K562 (cell line): ENCODE measurements around the gene KATNAL1. TPM values are rescaled to one million over a fixed set of nuclear protein-coding genes. Genes with fewer than 3 reads are reported as not detected.

ENCODE experiments used
- CHD7 ChIP-seq: fragments of 200-600 bp; sonication (generic); IDR thresholded peaks from one replicate; pipeline ENCODE4 v1.6.1; 2012; ENCODE audit warnings: mild to moderate bottlenecking, low read depth, low read length, inconsistent platforms
- ERF ChIP-seq: fragments of 450-650 bp; formaldehyde crosslinking; IDR thresholded peaks from 2 replicates; pipeline ENCODE4 v1.4.0; 2020; ENCODE audit warnings: mild to moderate bottlenecking, mixed read lengths
- FUS ChIP-seq: fragments of 200-400 bp; formaldehyde crosslinking; optimal IDR thresholded peaks from 2 replicates; pipeline ENCODE3; 2017; ENCODE audit warnings: low read depth, low read length
- OTX1 ChIP-seq: fragments of 450-650 bp; formaldehyde crosslinking; IDR thresholded peaks from 2 replicates; pipeline ENCODE4 v1.4.0; 2022; ENCODE audit warnings: mild to moderate bottlenecking
- RBM25 ChIP-seq: fragments of 200-400 bp; formaldehyde crosslinking; IDR thresholded peaks from 2 replicates; pipeline ENCODE4 v1.6.1; 2018; ENCODE audit warnings: low read length, low read depth, moderate library complexity; ENCODE audit not compliant: severe bottlenecking
- SLC30A9 ChIP-seq: fragments of 250-450 bp; sonication (Bioruptor Pico); IDR thresholded peaks from 2 replicates; pipeline ENCODE4 v1.8.0; 2022; ENCODE audit warnings: mild to moderate bottlenecking, moderate library complexity
- ZNF134 ChIP-seq: fragments of 250-450 bp; sonication (Bioruptor Pico); conservative IDR thresholded peaks from 2 replicates; pipeline ENCODE4 v1.4.0; 2020
- ZNF197 ChIP-seq: fragments of 200-800 bp; sonication (Bioruptor generic); IDR thresholded peaks from 2 replicates; pipeline ENCODE4 v1.6.1; 2016; ENCODE audit warnings: low read depth, missing genetic modification characterization, missing compliant biosample characterization
- polyA plus RNA-seq, 8 experiments: library from polyadenylated mRNA; depleted of rRNA in 4 of 8; stranded (reverse) in 5 of 8; unstranded in 3 of 8; fragments of >200 nt; fragmentation: Nextera tagmentation in 2 of 8; fragmentation: Illumina TruSeq in 1 of 8; extraction: Ambion mirVana in 2 of 8; extraction: Trizol in 1 of 8; gene quantifications; 2 replicates each; pipeline versions ENCODE4 v1.2.1 to v1.2.3, GENCODE V29; 2011 to 2014; ENCODE audit warnings: inconsistent platforms in 1 of 8, missing spikeins in 1 of 8
- total RNA-seq, 7 experiments: library from RNA; depleted of rRNA in 6 of 7; stranded (reverse); fragments of >200 nt in 6 of 7; fragmentation: Illumina TruSeq in 2 of 7; extraction: Trizol in 2 of 7; gene quantifications; 2 replicates each; pipeline versions ENCODE4 v1.2.1 to v1.2.3, GENCODE V29; 2011 to 2021; ENCODE audit warnings: low replicate concordance in 1 of 7
- TF ChIP-seq, protein P1 (sequence below), 2 experiments: fragments of 450-650 bp; IDR thresholded peaks; 2 replicates each; pipeline ENCODE4 v1.6.1; 2016; ENCODE audit warnings: mild to moderate bottlenecking in 2 of 2, borderline replicate concordance in 1 of 2, low read depth in 1 of 2, moderate library complexity in 1 of 2

KATNAL1 gene
- total and polyA plus RNA-seq, 9 of the 15 experiments (the other 6 are each of a cell fraction or from before 2014, with no cell fraction given) = 2.5 to 8.2 (median 5.5) TPM

- no peak for TF ChIP-seq CHD7
- no peak for TF ChIP-seq ZNF134 (CRISPR knock-in tag)
- TF ChIP-seq RBM25 = no peak
- TF ChIP-seq ZNF197 (CRISPR knock-in tag) = no peak
- TF ChIP-seq SLC30A9 (CRISPR knock-in tag) = no peak
- TF ChIP-seq ERF (CRISPR knock-in tag) = no peak
- TF ChIP-seq OTX1 = no peak
- no peak for TF ChIP-seq FUS
- TF ChIP-seq, protein P1, sequence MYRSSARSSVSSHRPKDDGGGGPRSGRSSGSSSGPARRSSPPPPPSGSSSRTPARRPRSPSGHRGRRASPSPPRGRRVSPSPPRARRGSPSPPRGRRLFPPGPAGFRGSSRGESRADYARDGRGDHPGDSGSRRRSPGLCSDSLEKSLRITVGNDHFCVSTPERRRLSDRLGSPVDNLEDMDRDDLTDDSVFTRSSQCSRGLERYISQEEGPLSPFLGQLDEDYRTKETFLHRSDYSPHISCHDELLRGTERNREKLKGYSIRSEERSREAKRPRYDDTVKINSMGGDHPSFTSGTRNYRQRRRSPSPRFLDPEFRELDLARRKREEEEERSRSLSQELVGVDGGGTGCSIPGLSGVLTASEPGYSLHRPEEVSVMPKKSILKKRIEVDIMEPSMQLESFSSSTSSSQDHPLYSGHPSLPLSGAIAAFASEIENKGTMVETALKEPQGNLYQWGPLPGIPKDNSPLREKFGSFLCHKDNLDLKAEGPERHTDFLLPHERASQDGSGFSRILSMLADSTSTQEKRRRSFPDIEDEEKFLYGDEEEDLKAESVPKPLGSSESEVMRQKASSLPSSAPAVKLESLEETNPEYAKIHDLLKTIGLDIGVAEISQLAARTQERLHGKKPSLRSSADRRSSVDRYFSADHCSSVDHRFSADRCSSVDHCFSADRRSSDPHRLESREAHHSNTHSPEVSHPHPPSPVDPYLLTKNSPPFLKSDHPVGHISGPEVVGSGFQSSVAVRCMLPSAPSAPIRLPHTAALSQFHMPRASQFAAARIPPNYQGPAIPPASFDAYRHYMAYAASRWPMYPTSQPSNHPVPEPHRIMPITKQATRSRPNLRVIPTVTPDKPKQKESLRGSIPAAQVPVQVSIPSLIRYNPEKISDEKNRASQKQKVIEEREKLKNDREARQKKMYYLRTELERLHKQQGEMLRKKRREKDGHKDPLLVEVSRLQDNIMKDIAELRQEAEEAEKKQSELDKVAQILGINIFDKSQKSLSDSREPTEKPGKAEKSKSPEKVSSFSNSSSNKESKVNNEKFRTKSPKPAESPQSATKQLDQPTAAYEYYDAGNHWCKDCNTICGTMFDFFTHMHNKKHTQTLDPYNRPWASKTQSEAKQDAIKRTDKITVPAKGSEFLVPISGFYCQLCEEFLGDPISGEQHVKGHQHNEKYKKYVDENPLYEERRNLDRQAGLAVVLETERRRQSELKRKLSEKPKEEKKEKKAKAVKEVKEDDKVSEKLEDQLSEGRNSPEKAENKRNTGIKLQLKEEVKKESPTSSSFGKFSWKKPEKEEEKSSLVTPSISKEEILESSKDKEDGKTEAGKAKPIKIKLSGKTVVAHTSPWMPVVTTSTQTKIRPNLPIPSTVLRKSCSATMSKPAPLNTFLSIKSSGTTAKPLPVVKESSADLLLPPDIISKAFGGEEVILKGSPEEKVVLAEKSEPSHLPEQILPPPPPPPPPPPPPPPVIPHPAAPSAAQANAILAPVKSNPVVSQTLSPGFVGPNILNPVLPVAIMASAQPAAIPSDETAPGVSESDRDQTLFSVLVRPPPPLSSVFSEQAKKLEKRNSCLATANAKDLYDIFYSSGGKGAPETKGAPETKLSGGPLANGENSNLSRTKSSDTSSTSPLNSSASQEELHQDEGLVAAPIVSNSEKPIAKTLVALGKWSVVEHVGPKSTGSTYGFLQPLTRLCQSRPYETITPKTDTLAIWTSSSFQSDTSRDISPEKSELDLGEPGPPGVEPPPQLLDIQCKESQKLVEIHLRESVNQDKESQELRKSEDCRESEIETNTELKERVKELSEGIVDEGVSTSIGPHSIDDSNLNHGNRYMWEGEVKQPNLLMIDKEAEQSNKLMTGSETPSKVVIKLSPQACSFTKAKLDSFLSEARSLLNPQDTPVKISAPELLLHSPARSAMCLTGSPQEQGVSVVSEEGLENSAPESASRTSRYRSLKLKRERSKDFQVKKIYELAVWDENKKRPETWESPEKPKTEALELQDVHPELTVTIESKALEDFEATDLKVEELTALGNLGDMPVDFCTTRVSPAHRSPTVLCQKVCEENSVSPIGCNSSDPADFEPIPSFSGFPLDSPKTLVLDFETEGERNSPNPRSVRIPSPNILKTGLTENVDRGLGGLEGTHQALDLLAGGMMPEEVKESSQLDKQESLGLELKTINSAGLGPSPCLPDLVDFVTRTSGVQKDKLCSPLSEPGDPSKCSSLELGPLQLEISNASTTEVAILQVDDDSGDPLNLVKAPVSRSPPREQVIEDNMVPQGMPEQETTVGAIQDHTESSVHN (IDR thresholded peaks at IDR 0.05; ENCODE audit: borderline replicate concordance in 1 of 2, low read depth in 1 of 2) = no peak
Measured at GRCh38 chr13:30306762-30307193, 573 bp downstream of the KATNAL1 start (continued).
